Measurements from ENCODE around the gene RASGEF1C.

RASGEF1C gene

DNA sequence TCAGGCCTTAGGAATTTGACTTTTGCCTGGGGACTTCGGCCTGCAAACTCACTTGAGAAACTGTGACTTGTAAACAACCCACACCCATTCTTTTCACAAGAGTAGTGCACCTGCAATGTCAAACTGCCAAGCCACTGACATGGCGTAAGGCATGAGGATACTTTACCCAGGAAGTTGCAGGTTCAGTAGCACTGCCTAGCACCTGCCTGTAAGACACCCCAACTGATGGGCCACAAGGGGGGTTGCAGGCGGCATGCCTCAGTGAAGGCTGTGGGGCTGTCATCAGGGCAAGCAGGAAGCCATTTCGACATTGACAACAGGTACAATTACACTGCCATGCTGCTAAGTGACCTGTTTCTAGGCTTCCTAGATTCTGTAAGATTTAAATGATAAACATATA is 41.3 kb upstream of the RASGEF1C start:
- Histone ChIP-seq H3K4me3 (ENCODE audit: low read length) (no peak overlapping the region), H3K27ac (ENCODE audit: low read length) (no peak overlapping the region), H3K9me3 (ENCODE audit: insufficient read depth, low read length) (peaks cover 47% of the 10 kb centered on the region), H4K20me1 (ENCODE audit: insufficient read depth, low read length) (no peaks in the 10 kb centered on the region), H3K4me1 (ENCODE audit: low read length) (no peaks in the 10 kb centered on the region), H3K36me3 (replicated peaks; ENCODE audit: low read depth, low read length) (peaks cover 90% of the 10 kb centered on the region), H3K4me2 (ENCODE audit: low read length) (no peak overlapping the region), H2AFZ (ENCODE audit: low read depth, low read length) (no peak overlapping the region), H3K9ac (ENCODE audit: low read length) (no peak overlapping the region), H3K27me3 (ENCODE audit: low read depth, low read length) (no peaks in the 10 kb centered on the region), H3K79me2 (ENCODE audit: low read length) (no peaks in the 10 kb centered on the region)
- TF ChIP-seq EZH2phosphoT487 (IDR thresholded peaks at IDR 0.05; ENCODE audit: low read depth): no peak
- TF ChIP-seq, protein P1, sequence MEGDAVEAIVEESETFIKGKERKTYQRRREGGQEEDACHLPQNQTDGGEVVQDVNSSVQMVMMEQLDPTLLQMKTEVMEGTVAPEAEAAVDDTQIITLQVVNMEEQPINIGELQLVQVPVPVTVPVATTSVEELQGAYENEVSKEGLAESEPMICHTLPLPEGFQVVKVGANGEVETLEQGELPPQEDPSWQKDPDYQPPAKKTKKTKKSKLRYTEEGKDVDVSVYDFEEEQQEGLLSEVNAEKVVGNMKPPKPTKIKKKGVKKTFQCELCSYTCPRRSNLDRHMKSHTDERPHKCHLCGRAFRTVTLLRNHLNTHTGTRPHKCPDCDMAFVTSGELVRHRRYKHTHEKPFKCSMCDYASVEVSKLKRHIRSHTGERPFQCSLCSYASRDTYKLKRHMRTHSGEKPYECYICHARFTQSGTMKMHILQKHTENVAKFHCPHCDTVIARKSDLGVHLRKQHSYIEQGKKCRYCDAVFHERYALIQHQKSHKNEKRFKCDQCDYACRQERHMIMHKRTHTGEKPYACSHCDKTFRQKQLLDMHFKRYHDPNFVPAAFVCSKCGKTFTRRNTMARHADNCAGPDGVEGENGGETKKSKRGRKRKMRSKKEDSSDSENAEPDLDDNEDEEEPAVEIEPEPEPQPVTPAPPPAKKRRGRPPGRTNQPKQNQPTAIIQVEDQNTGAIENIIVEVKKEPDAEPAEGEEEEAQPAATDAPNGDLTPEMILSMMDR (IDR thresholded peaks at IDR 0.05; ENCODE audit: low read depth, low read length): no peak

DNA sequence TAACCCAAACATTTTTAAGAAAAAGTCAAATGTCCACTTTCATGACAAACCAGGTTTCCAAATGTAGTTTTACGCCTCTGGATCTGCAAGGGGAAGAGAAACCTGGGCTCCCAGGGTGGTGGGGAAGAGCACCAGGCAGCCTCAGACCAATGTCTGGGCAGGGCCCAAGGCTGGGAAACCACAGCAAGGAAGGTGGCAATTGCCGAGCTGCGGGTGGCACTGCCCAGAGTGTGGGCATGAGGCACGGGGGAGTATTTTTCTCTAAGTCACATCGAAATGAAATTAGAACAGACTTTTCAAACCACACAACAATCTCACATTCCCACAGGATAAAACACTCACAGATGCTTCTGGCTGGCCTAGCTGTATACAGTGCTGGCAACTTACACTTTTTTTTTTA is 32.6 kb upstream of the RASGEF1C start:
- no peak overlapping the region for H3K9ac ChIP-seq (ENCODE audit: low read length)
- H3K4me1 ChIP-seq (ENCODE audit: low read length): no peaks in the 10 kb centered on the region
- no peak overlapping the region for H2AFZ ChIP-seq (ENCODE audit: low read depth, low read length)
- no peak overlapping the region for H3K27ac ChIP-seq (ENCODE audit: low read length)
- H3K79me2 ChIP-seq (ENCODE audit: low read length): no peaks in the 10 kb centered on the region
- H4K20me1 ChIP-seq (ENCODE audit: insufficient read depth, low read length): no peaks in the 10 kb centered on the region
- H3K36me3 ChIP-seq (replicated peaks; ENCODE audit: low read depth, low read length): peaks cover 79% of the 10 kb centered on the region
- H3K27me3 ChIP-seq (ENCODE audit: low read depth, low read length): no peaks in the 10 kb centered on the region
- H3K9me3 ChIP-seq (ENCODE audit: insufficient read depth, low read length): 0 out of 2 replicates have a peak, but pooled peaks cover 6% of the 10 kb centered on the region
- H3K4me2 ChIP-seq (ENCODE audit: low read length): no peak overlapping the region
- H3K4me3 ChIP-seq (ENCODE audit: low read length): no peak overlapping the region
- TF ChIP-seq EZH2phosphoT487 (IDR thresholded peaks at IDR 0.05; ENCODE audit: low read depth): no peak
- TF ChIP-seq, protein P1 (IDR thresholded peaks at IDR 0.05; ENCODE audit: low read depth, low read length): no peak

DNA sequence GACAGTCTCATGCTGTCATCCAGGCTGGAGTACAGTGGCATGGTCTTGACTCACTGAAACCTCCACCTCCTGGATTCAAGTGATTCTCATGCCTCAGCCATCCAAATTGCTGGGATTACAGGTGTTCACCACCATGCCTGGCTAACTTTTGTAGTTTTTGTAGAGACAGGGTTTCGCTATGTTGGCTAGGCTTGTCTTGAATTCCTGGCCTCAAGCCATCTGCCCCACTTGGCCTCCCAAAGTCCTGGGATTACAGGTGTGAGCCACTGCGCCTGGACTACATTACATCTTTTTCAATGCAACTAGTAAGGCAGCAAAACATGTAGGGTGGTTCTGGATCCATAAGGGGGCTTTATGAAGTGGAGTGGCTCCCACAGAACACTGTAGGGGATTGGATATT is 29.6 kb upstream of the RASGEF1C start:
- Histone ChIP-seq H3K27me3 (ENCODE audit: low read depth, low read length) (no peaks in the 10 kb centered on the region), H3K27ac (ENCODE audit: low read length) (no peak overlapping the region), H3K4me2 (ENCODE audit: low read length) (no peak overlapping the region), H3K4me3 (ENCODE audit: low read length) (no peak overlapping the region), H4K20me1 (ENCODE audit: insufficient read depth, low read length) (no peaks in the 10 kb centered on the region), H3K79me2 (ENCODE audit: low read length) (no peaks in the 10 kb centered on the region), H3K9me3 (ENCODE audit: insufficient read depth, low read length) (no peaks in the 10 kb centered on the region), H3K9ac (ENCODE audit: low read length) (no peak overlapping the region), H3K36me3 (replicated peaks; ENCODE audit: low read depth, low read length) (peaks cover 83% of the 10 kb centered on the region), H2AFZ (ENCODE audit: low read depth, low read length) (no peak overlapping the region), H3K4me1 (ENCODE audit: low read length) (no peaks in the 10 kb centered on the region)
- no peak for TF ChIP-seq EZH2phosphoT487 (IDR thresholded peaks at IDR 0.05; ENCODE audit: low read depth)
- TF ChIP-seq, protein P1 (IDR thresholded peaks at IDR 0.05; ENCODE audit: low read depth, low read length): no peak

DNA sequence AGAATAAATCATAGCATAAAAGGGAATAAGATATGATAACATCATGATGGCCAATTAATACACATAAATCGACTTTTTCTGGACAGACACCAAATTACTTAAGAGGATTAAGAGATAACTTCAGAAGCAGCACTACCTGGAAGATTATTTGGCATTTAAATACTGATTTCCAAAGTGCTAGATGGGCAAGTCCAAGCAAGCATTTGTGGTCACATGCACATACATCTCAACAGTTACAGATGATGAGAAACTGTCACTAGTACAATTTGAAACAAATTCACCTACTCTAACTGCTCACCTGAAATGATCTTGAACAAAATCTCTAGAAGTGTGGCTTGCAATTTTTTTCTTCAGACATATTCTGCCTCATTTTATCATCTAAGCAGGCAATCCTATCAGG is 26.8 kb upstream of the RASGEF1C start:
- Histone ChIP-seq H3K4me1 (ENCODE audit: low read length) (no peaks in the 10 kb centered on the region), H3K4me2 (ENCODE audit: low read length) (no peak overlapping the region), H3K79me2 (ENCODE audit: low read length) (no peaks in the 10 kb centered on the region), H3K27me3 (ENCODE audit: low read depth, low read length) (no peaks in the 10 kb centered on the region), H3K9ac (ENCODE audit: low read length) (no peak overlapping the region), H4K20me1 (ENCODE audit: insufficient read depth, low read length) (no peaks in the 10 kb centered on the region), H3K9me3 (ENCODE audit: insufficient read depth, low read length) (no peaks in the 10 kb centered on the region), H3K36me3 (replicated peaks; ENCODE audit: low read depth, low read length) (peaks cover 79% of the 10 kb centered on the region), H2AFZ (ENCODE audit: low read depth, low read length) (no peak overlapping the region), H3K27ac (ENCODE audit: low read length) (no peak overlapping the region), H3K4me3 (ENCODE audit: low read length) (no peak overlapping the region)
- TF ChIP-seq, protein P1 (IDR thresholded peaks at IDR 0.05; ENCODE audit: low read depth, low read length): no peak
- TF ChIP-seq EZH2phosphoT487 (IDR thresholded peaks at IDR 0.05; ENCODE audit: low read depth): no peak
